Neural cell (in vitro differentiated cells): Measurements from ENCODE around the gene EGFL7. TPM values are rescaled to one million over a fixed set of nuclear protein-coding genes. Genes with fewer than 3 reads are reported as not detected.

Experiments used
- H2AFZ ChIP-seq: fragments of 200-600, 300-800 bp; sonication (generic), shearing (Covaris generic); 2 replicates; pipeline ENCODE4 v1.6.0; 2014; ENCODE audit warnings: low read depth, mild to moderate bottlenecking, antibody characterized with exemption, low read length, moderate library complexity
- H3F3A ChIP-seq: fragments of 200-600 bp; shearing (Covaris generic); 2 replicates; pipeline ENCODE4 v1.6.1; 2016; ENCODE audit warnings: mild to moderate bottlenecking, moderate library complexity, mixed read lengths, antibody characterized with exemption, low read length; ENCODE audit not compliant: insufficient read depth, poor library complexity, severe bottlenecking
- H3K27ac ChIP-seq: fragments of 200-600, 300-800 bp; sonication (generic), shearing (Covaris generic); 2 replicates; pipeline ENCODE4 v1.5.1; 2014; ENCODE audit warnings: mild to moderate bottlenecking, low read length, moderate library complexity
- H3K27me3 ChIP-seq: fragments of 300-800, 200-600 bp; sonication (generic), shearing (Covaris generic); 2 replicates; pipeline ENCODE4 v1.6.0; 2014; ENCODE audit warnings: mild to moderate bottlenecking, low read depth, low read length, moderate library complexity; ENCODE audit not compliant: insufficient read depth
- H3K36me3 ChIP-seq: fragments of 300-800, 200-600 bp; sonication (generic), shearing (Covaris generic); 2 replicates; pipeline ENCODE4 v1.5.1; 2014; ENCODE audit warnings: mild to moderate bottlenecking, antibody characterized with exemption, low read length, moderate library complexity; ENCODE audit not compliant: insufficient read depth
- H3K4me2 ChIP-seq: fragments of 300-800, 200-600 bp; sonication (generic), shearing (Covaris generic); 2 replicates; pipeline ENCODE4 v1.6.0; 2014; ENCODE audit warnings: mild to moderate bottlenecking, low read length
- H3K4me3 ChIP-seq: fragments of 300-800, 200-600 bp; sonication (generic), shearing (Covaris generic); 2 replicates; pipeline ENCODE4 v1.5.1; 2014; ENCODE audit warnings: mild to moderate bottlenecking, low read length, moderate library complexity
- H3K79me2 ChIP-seq: fragments of 200-600 bp; shearing (Covaris generic); replicated peaks from 2 replicates; pipeline ENCODE4 v1.6.0; 2014; ENCODE audit warnings: mild to moderate bottlenecking, low read length, moderate library complexity; ENCODE audit not compliant: insufficient read depth
- H3K9ac ChIP-seq: fragments of 300-800, 200-600 bp; sonication (generic), shearing (Covaris generic); 2 replicates; pipeline ENCODE4 v1.6.1; 2016; ENCODE audit warnings: mild to moderate bottlenecking, low read length, mixed read lengths
- H3K9me2 ChIP-seq: fragments of 200-600 bp; shearing (Covaris generic); 2 replicates; pipeline ENCODE4 v1.6.1; 2016; ENCODE audit warnings: mild to moderate bottlenecking, low read length, mixed read lengths; ENCODE audit not compliant: insufficient read depth
- H3K9me3 ChIP-seq: fragments of 200-600, 300-800 bp; sonication (generic), shearing (Covaris generic); 2 replicates; pipeline ENCODE4 v1.6.1; 2016; ENCODE audit warnings: mild to moderate bottlenecking, mixed run types, low read length, moderate library complexity, mixed read lengths
- H4K20me1 ChIP-seq: fragments of 200-600 bp; shearing (Covaris generic); 2 replicates; pipeline ENCODE4 v1.6.1; 2016; ENCODE audit warnings: mild to moderate bottlenecking, mixed run types; ENCODE audit not compliant: insufficient read depth
- EZH2 ChIP-seq: fragments of 200-600, 300-800 bp; shearing (Covaris generic), sonication (generic); IDR thresholded peaks from 2 replicates; pipeline ENCODE4 v1.6.1; 2014; ENCODE audit warnings: antibody characterized with exemption, low read length, borderline replicate concordance, mild to moderate bottlenecking; ENCODE audit not compliant: insufficient read depth, poor library complexity, severe bottlenecking
- MXI1 ChIP-seq: fragments of 450-650 bp; conservative IDR thresholded peaks from 2 replicates; pipeline ENCODE4 v1.6.1; 2014; ENCODE audit warnings: antibody characterized with exemption, mild to moderate bottlenecking; ENCODE audit not compliant: poor library complexity, severe bottlenecking
- POLR2AphosphoS5 ChIP-seq: IDR thresholded peaks from 2 replicates; pipeline ENCODE4 v1.6.1; 2012
- RAD21 ChIP-seq: fragments of 450-650 bp; conservative IDR thresholded peaks from 2 replicates; pipeline ENCODE4 v1.6.1; 2014; ENCODE audit warnings: antibody characterized with exemption, mild to moderate bottlenecking, moderate library complexity
- SMC3 ChIP-seq: fragments of 450-650 bp; conservative IDR thresholded peaks from 2 replicates; pipeline ENCODE4 v1.6.1; 2014; ENCODE audit warnings: antibody characterized with exemption, mild to moderate bottlenecking, moderate library complexity; ENCODE audit not compliant: poor library complexity
- polyA plus RNA-seq: library from polyadenylated mRNA; depleted of rRNA; stranded (reverse); fragments of >200 nt; gene quantifications from 2 replicates; pipeline ENCODE4 v1.2.3, GENCODE V29; 2014
- TF ChIP-seq, protein P1 (sequence below): IDR thresholded peaks from 2 replicates; pipeline ENCODE4 v1.6.1; 2012; ENCODE audit warnings: borderline replicate concordance
- TF ChIP-seq, protein P2 (sequence below): fragments of 450-650 bp; IDR thresholded peaks from 2 replicates; pipeline ENCODE4 v1.5.1; 2014; ENCODE audit warnings: antibody characterized with exemption, mild to moderate bottlenecking, moderate library complexity; ENCODE audit not compliant: poor library complexity, severe bottlenecking

Gene EGFL7
- polyA plus RNA-seq, 1 donor from 2014 or later = 12.5 TPM

DNA sequence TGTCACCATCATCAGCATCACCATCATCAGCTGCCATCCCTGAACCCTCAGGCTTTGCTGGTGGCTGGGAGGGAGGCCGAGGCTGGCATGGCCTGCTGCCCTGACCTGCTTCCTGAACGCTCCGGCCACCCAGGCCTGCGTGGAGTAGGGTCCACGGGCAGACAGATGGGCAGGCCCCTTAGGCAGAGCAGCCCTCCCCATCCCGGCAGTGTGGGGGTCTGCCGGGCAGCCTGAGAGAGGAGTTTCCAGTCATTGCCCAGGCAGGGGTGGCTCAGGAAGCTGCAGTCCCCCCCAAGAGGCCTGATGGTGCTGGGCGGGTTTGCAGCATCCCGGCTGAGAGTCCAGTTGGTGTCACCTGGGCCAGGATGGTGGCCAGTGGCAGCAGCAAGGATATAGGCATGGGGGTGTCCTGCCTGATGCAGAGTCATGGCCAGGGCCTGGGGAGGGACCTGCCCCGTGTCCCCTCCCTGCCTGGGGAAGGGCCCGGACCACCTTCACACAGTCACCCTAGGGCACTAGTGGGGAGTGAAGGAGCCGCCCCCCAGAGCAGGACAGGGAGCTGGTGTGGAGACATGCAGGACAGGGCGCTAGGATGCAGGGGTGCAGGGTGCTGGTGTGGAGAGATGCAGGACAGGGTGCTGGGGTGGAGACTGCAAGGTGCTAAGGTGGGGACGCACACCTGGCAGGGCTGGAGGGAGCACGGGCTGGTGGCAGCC is 7.7 kb upstream of the EGFL7 start:
- H3K4me2 ChIP-seq = no peak overlapping the region

DNA sequence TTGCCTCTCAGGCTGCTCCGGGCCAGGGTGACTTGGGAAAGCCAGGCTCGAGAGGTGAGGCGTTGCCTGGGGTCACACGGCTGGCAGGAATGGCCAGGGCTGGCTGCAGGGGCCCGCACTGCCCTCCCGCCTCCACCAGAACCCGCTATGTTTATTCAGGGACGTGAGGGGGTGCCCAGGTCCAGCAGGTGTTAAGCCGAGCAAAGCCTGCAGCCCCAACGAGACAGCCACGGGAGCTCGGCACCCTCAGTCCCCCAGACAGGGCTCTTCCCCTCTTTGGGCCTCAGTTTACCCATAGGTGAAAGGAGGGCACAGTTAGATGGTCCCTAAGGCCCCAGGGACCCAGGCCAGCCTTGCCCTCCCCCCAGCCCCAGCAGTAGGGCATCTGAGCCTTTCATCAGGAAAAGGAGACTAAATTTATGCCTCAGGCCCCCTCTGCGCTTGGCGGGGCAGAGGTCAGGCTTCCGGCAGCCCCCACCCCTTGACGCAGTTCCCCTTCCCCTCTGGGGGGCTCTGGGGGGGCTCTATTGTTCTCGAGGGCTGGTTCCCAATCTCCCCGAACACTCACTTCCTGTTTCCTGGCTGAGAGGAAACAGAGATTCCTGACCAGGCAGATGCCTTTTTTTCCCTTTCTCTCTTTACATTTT is 7.1 kb upstream of the EGFL7 start:
- no peaks in the 10 kb centered on the region for H3K9me2 ChIP-seq
- H4K20me1 ChIP-seq = no peaks in the 10 kb centered on the region
- no peak overlapping the region for H3K27ac ChIP-seq
- no peaks in the 10 kb centered on the region for H3K27me3 ChIP-seq
- H3K9ac ChIP-seq = no peak overlapping the region
- H3K4me3 ChIP-seq = no peak overlapping the region
- no peaks in the 10 kb centered on the region for H3K79me2 ChIP-seq
- H3F3A ChIP-seq = no peaks in the 10 kb centered on the region
- H3K4me2 ChIP-seq = no peak overlapping the region
- no peak overlapping the region for H2AFZ ChIP-seq
- TF ChIP-seq MXI1 (no peak), SMC3 (no peak), POLR2AphosphoS5 (no peak), RAD21 (no peak)
- H3K9me3 ChIP-seq = no peaks in the 10 kb centered on the region
- H3K36me3 ChIP-seq = no peaks in the 10 kb centered on the region

More for the DNA sequence above, 7.7 kb upstream of the EGFL7 start:
- Histone ChIP-seq H3K4me3 (no peak overlapping the region), H2AFZ (no peak overlapping the region), H3K27ac (no peak overlapping the region), H3K9me2 (no peaks in the 10 kb centered on the region), H3K27me3 (no peaks in the 10 kb centered on the region), H4K20me1 (no peaks in the 10 kb centered on the region), H3K9ac (no peak overlapping the region), H3K79me2 (no peaks in the 10 kb centered on the region), H3F3A (no peaks in the 10 kb centered on the region), H3K36me3 (no peaks in the 10 kb centered on the region), H3K9me3 (no peaks in the 10 kb centered on the region)
- TF ChIP-seq, protein P1, sequence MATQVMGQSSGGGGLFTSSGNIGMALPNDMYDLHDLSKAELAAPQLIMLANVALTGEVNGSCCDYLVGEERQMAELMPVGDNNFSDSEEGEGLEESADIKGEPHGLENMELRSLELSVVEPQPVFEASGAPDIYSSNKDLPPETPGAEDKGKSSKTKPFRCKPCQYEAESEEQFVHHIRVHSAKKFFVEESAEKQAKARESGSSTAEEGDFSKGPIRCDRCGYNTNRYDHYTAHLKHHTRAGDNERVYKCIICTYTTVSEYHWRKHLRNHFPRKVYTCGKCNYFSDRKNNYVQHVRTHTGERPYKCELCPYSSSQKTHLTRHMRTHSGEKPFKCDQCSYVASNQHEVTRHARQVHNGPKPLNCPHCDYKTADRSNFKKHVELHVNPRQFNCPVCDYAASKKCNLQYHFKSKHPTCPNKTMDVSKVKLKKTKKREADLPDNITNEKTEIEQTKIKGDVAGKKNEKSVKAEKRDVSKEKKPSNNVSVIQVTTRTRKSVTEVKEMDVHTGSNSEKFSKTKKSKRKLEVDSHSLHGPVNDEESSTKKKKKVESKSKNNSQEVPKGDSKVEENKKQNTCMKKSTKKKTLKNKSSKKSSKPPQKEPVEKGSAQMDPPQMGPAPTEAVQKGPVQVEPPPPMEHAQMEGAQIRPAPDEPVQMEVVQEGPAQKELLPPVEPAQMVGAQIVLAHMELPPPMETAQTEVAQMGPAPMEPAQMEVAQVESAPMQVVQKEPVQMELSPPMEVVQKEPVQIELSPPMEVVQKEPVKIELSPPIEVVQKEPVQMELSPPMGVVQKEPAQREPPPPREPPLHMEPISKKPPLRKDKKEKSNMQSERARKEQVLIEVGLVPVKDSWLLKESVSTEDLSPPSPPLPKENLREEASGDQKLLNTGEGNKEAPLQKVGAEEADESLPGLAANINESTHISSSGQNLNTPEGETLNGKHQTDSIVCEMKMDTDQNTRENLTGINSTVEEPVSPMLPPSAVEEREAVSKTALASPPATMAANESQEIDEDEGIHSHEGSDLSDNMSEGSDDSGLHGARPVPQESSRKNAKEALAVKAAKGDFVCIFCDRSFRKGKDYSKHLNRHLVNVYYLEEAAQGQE = no peak
- no peak for TF ChIP-seq EZH2
- TF ChIP-seq, protein P2, sequence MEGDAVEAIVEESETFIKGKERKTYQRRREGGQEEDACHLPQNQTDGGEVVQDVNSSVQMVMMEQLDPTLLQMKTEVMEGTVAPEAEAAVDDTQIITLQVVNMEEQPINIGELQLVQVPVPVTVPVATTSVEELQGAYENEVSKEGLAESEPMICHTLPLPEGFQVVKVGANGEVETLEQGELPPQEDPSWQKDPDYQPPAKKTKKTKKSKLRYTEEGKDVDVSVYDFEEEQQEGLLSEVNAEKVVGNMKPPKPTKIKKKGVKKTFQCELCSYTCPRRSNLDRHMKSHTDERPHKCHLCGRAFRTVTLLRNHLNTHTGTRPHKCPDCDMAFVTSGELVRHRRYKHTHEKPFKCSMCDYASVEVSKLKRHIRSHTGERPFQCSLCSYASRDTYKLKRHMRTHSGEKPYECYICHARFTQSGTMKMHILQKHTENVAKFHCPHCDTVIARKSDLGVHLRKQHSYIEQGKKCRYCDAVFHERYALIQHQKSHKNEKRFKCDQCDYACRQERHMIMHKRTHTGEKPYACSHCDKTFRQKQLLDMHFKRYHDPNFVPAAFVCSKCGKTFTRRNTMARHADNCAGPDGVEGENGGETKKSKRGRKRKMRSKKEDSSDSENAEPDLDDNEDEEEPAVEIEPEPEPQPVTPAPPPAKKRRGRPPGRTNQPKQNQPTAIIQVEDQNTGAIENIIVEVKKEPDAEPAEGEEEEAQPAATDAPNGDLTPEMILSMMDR = no peak
